ENCODE results near the gene CMTM5. TPM values are rescaled to one million over a fixed set of nuclear protein-coding genes. Genes with fewer than 3 reads are reported as not detected.

CMTM5 gene
- total RNA-seq, 1 experiment from 2014 or later, result 0.24 TPM

GRCh38 chr14:23406725-23407355 lies 30.0 kb downstream of the CMTM5 start:
- Mint-ChIP-seq H3K9me3 (no peaks in the 10 kb centered on the region), H3K4me3 (no peak overlapping the region), H3K4me1 (peaks cover 2% of the 10 kb centered on the region; the same call in 1 of the 2 replicates), H3K36me3 (no peaks in the 10 kb centered on the region), H3K27me3 (ENCODE audit: low read depth) (peaks cover 33% of the 10 kb centered on the region), H3K27ac (no peak overlapping the region)
- CTCF ChIA-PET, result no interaction called here
- POLR2A ChIA-PET, result no interaction called here
- DNase-seq (ENCODE audit: low spot score), result no peak
- TF ChIP-seq MYBL2 (CRISPR knock-in tag; IDR thresholded peaks at IDR 0.05) (no peak), IRF1 (CRISPR knock-in tag; IDR thresholded peaks at IDR 0.05) (no peak), SMAD4 (CRISPR knock-in tag; IDR thresholded peaks at IDR 0.05) (no peak), ZNF423 (CRISPR knock-in tag; IDR thresholded peaks at IDR 0.05) (no peak), JAZF1 (CRISPR knock-in tag; IDR thresholded peaks at IDR 0.05) (no peak), ZNF232 (CRISPR knock-in tag; IDR thresholded peaks at IDR 0.05) (no peak), SP1 (CRISPR knock-in tag; conservative IDR thresholded peaks at IDR 0.05) (no peak), ATF2 (CRISPR knock-in tag; IDR thresholded peaks at IDR 0.05; ENCODE audit: borderline replicate concordance, low read depth) (no peak), GABPB1 (CRISPR knock-in tag; IDR thresholded peaks at IDR 0.05) (no peak), ZNF416 (CRISPR knock-in tag; IDR thresholded peaks at IDR 0.05) (no peak)
- TF ChIP-seq, protein P1, sequence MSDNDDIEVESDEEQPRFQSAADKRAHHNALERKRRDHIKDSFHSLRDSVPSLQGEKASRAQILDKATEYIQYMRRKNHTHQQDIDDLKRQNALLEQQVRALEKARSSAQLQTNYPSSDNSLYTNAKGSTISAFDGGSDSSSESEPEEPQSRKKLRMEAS (CRISPR knock-in tag; IDR thresholded peaks at IDR 0.05), result no peak
- TF ChIP-seq, protein P2, sequence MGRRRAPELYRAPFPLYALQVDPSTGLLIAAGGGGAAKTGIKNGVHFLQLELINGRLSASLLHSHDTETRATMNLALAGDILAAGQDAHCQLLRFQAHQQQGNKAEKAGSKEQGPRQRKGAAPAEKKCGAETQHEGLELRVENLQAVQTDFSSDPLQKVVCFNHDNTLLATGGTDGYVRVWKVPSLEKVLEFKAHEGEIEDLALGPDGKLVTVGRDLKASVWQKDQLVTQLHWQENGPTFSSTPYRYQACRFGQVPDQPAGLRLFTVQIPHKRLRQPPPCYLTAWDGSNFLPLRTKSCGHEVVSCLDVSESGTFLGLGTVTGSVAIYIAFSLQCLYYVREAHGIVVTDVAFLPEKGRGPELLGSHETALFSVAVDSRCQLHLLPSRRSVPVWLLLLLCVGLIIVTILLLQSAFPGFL (CRISPR knock-in tag; IDR thresholded peaks at IDR 0.05; ENCODE audit: borderline replicate concordance), result no peak
- TF ChIP-seq, protein P3, sequence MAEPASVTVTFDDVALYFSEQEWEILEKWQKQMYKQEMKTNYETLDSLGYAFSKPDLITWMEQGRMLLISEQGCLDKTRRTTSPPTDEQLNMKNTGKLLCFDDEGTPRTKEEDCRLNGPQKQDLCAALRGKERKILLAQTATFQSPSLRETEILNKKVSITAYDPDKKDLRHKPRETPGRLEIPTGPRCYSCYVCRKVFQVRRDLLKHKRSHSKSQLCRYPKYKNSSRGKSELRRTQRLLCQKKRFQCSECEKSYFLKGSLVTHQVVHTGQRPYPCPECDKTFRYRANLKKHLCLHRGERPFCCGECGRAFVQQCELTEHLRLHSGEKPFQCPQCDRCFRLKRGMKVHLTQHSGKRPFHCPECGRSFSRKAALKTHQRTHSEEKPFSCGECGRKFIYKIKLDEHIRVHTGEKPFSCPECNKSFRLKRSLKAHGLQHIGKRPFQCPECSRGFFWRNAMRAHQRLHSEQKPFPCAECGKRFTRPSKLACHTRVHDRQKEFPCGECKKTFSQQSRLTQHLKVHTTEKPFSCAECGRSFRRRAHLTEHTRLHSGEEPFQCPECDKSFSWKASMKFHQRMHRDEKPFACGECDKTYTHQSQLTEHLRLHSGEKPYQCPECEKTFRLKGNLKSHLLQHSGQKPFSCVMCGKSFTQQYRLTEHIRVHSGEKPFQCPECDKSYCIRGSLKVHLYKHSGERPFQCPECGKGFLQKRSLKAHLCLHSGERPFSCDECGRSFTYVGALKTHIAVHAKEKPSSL (CRISPR knock-in tag; conservative IDR thresholded peaks at IDR 0.05), result no peak
- TF ChIP-seq, protein P4, sequence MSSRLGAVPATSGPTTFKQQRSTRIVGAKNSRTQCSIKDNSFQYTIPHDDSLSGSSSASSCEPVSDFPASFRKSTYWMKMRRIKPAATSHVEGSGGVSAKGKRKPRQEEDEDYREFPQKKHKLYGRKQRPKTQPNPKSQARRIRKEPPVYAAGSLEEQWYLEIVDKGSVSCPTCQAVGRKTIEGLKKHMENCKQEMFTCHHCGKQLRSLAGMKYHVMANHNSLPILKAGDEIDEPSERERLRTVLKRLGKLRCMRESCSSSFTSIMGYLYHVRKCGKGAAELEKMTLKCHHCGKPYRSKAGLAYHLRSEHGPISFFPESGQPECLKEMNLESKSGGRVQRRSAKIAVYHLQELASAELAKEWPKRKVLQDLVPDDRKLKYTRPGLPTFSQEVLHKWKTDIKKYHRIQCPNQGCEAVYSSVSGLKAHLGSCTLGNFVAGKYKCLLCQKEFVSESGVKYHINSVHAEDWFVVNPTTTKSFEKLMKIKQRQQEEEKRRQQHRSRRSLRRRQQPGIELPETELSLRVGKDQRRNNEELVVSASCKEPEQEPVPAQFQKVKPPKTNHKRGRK (CRISPR knock-in tag; IDR thresholded peaks at IDR 0.05; ENCODE audit: borderline replicate concordance), result no peak
- ATAC-seq, result no peak

DNA sequence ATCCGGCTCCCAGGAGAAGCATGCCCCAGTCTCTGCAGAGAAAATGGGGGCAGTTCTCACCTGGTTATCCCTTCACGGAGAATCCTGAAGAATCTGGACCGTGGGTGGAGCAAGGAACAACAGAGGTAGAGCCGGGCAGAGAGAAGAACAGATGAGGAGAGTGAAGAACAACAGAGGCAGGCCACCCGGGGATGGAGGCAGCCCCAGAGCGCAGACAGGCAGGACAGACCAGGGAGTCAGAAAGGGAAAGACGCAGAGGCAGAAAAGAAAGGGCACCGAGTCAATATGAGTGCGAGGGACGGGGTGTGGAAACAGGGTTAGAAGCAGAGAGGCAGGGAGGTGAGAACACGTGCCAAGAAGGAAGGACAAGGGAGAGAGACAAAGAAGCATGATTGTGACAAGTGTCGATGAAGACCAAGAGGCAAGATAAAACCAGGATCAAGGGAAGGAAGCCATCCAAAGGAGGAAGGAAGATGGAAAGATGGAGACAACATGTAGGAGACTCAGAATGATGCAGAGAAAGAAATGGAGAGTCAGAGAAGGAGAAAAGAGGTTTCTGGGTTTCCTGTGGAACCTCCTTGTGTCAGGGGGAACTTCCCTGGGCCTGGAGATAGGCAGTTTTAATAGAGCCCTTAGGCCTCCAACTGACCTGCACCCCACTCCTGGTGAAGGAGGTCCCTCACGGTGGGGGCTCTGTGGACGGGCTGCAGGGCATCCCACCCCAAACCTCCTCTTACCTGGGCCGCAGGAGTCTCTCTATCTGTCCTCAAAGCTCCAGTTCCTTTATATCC lies 30.9 kb downstream of the CMTM5 start, which contains the start of gene MYH6:
MYH6 (minus strand) TSS at position 758 of the 791 bp plus-strand sequence. CDS start 1,050 bp downstream, outside the sequence.
- Mint-ChIP-seq H3K4me3 (no peak within 1 kb of the TSS), H3K9me3 (no peaks in the 10 kb centered on the region), H3K27me3 (ENCODE audit: low read depth) (peaks cover 33% of the 10 kb centered on the region), H3K36me3 (no peaks in the 10 kb centered on the region), H3K4me1 (peaks cover 2% of the 10 kb centered on the region; the same call in 1 of the 2 replicates), H3K27ac (no peak within 1 kb of the TSS)
- ATAC-seq (no peak), DNase-seq (ENCODE audit: low spot score) (no peak)
- no peak for TF ChIP-seq NFATC4 (CRISPR knock-in tag; IDR thresholded peaks at IDR 0.05)
- no peak for TF ChIP-seq USF2 (CRISPR knock-in tag; IDR thresholded peaks at IDR 0.05)
- TF ChIP-seq ZNF138 (CRISPR knock-in tag; conservative IDR thresholded peaks at IDR 0.05), result no peak
- TF ChIP-seq GABPB1 (CRISPR knock-in tag; IDR thresholded peaks at IDR 0.05), result no peak
- no peak for TF ChIP-seq ATF1 (CRISPR knock-in tag; IDR thresholded peaks at IDR 0.05)
- POLR2A ChIA-PET, result no interaction called here
- CTCF ChIA-PET, result no interaction called here

Measured in WTC11 (cell line).